Measurements from ENCODE around the gene PPL. TPM values are rescaled to one million over a fixed set of nuclear protein-coding genes. Genes with fewer than 3 reads are reported as not detected.

Gene PPL
- total and polyA plus RNA-seq, 2 of the 8 experiments (the other 6 are each of a cell fraction or from before 2014, with no cell fraction given): 11.3 to 29.5 TPM

DNA sequence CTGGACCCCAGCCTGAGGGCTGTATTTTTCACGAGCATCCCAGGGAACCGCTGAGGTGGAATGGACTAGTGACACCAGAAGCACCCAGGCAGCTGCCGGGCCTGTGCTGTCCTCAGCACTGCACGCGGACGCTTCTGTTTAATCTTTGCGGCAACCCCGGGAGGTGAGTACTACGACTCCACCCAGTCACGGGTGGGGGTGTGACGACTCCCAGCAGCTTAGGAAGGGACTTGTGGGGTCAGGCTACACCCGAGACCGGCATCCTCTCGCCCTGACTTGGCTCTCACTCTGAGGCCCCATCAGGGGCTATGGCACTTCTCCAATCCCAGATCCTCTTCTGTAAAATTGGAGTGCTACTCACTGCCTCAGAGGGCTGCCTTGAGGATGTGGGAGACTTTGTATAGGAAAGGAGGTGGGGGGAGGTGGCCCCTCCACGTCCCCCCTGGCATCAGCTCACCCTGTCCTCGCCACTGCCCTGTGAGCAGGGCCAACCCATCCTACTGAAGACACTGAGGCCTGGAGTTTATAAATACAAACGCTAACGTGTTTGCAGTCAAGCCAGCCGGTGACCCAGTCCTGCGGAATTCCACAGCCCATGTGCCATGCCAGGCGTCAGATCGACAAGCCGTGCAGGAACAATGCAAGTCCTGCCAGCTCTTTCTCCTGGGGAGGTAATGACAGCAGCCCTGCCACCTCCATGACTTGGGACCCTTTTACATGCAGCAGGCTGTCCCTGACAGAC, 44.4 kb downstream of the PPL start:
- Histone ChIP-seq H4K5ac (ENCODE audit: insufficient read length, low read depth, low read length) (no peak overlapping the region), H2BK120ac (replicated peaks; ENCODE audit: low read depth, low read length) (no peak overlapping the region), H3K14ac (ENCODE audit: insufficient read length) (no peak overlapping the region), H3K56ac (replicated peaks; ENCODE audit: insufficient read length, low read depth, low read length) (no peak overlapping the region), H2BK5ac (ENCODE audit: low read depth, low read length) (no peak overlapping the region), H2AK5ac (ENCODE audit: low read depth, low read length) (no peak overlapping the region), H3K79me1 (ENCODE audit: low read depth, low read length) (no peaks in the 10 kb centered on the region), H3K23me2 (ENCODE audit: low read depth, low read length) (no peaks in the 10 kb centered on the region), H4K8ac (ENCODE audit: extremely low read depth, insufficient read depth, low read length) (peak overlapping the region; percentile 46; the same call in 1 of the 2 replicates), H3K4me1 (replicated peaks in 1 of 4; ENCODE audit: control insufficient read depth in 3 of 4, insufficient read depth in 4 of 4, low read length in 3 of 4) (no peaks in the 10 kb centered on the region), H4K91ac (replicated peaks; ENCODE audit: insufficient read length, low read length) (no peak overlapping the region), H2AFZ (ENCODE audit: low read length) (no peak overlapping the region), H2BK12ac (ENCODE audit: low read depth, low read length) (no peak overlapping the region), H3K9ac (replicated peaks in 1 of 4; ENCODE audit: extremely low read depth in 1 of 4, low read depth in 3 of 4, low read length in 3 of 4) (no peak overlapping the region), H3K79me2 (ENCODE audit: control insufficient read depth in 1 of 2, insufficient read depth in 2 of 2, low read length in 2 of 2) (no peaks in the 10 kb centered on the region), H3K4me2 (ENCODE audit: insufficient read depth in 1 of 2, low read depth in 2 of 2, low read length in 2 of 2) (no peak overlapping the region), H2BK15ac (ENCODE audit: low read length) (no peak overlapping the region), H3K4me3 (ENCODE audit: extremely low read depth in 1 of 4, insufficient read depth in 2 of 4, low read depth in 3 of 4, low read length in 4 of 4) (no peak overlapping the region), H3K27ac (ENCODE audit: low read depth, low read length) (no peak overlapping the region), H2BK20ac (ENCODE audit: low read length) (no peak overlapping the region), H3K23ac (ENCODE audit: insufficient read length) (no peak overlapping the region), H3K9me3 (ENCODE audit: insufficient read depth in 2 of 2, low read depth in 1 of 2, low read length in 1 of 2) (no peaks in the 10 kb centered on the region), H3K18ac (ENCODE audit: extremely low read depth, low read length) (no peak overlapping the region), H3K27me3 (replicated peaks in 1 of 4; ENCODE audit: control insufficient read depth in 3 of 4, extremely low read depth in 1 of 4, insufficient read depth in 3 of 4, low read length in 3 of 4) (no peaks in the 10 kb centered on the region), H3K4ac (replicated peaks; ENCODE audit: insufficient read length, low read depth, low read length) (no peak overlapping the region), H3K36me3 (ENCODE audit: control insufficient read depth in 2 of 4, insufficient read depth in 4 of 4, low read length in 3 of 4) (peaks cover 2 to 35% (median 17%) of the 10 kb centered on the region in 4 experiments; a peak in 5 of 8 replicates), H4K20me1 (replicated peaks in 1 of 2; ENCODE audit: control insufficient read depth in 1 of 2, insufficient read depth in 2 of 2, low read length in 2 of 2) (peaks cover 0 to 3% of the 10 kb centered on the region in 2 experiments)
- CTCF ChIA-PET (ENCODE audit: partially characterized antibody): interaction anchor here (1.5 to 3.5 kb wide), 2 partner anchors 10 to 64 kb away, joined by 4 to 15 read pairs; no protein-coding TSS in a partner anchor
- POLR2A ChIA-PET (ENCODE audit: partially characterized antibody): interaction anchor here (0.7 to 2.3 kb wide), 5 partner anchors 8 to 154 kb away, joined by 3 to 10 read pairs (median 3); no protein-coding TSS in a partner anchor
- 90% methylated on average over 23 of the region's 23 CpGs; no CpG with 5 or more reads in 1 of the 2 experiments for WGBS, 2 experiments (ENCODE audit: extremely low coverage in 1 of 2, insufficient coverage in 1 of 2, insufficient read length in 1 of 2, insufficient replicate concordance in 2 of 2, low coverage in 1 of 2, low lambda C conversion rate in 2 of 2, missing lambda C conversion rate in 1 of 2)
- FAIRE-seq: no peak
- no peak for DNase-seq (ENCODE audit: low read depth in 1 of 2, low spot score in 2 of 2)
- TF ChIP-seq, protein P1, sequence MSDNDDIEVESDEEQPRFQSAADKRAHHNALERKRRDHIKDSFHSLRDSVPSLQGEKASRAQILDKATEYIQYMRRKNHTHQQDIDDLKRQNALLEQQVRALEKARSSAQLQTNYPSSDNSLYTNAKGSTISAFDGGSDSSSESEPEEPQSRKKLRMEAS (IDR thresholded peaks at IDR 0.05): no peak
- TF ChIP-seq RNF2 (IDR thresholded peaks at IDR 0.05; ENCODE audit: borderline replicate concordance, low read depth, low read length, missing control alignments, poor library complexity, severe bottlenecking) (no peak), SIN3A (conservative IDR thresholded peaks at IDR 0.05 in 1 of 2, IDR thresholded peaks at IDR 0.05 in 1 of 2; ENCODE audit: low read depth in 1 of 2, low read length in 2 of 2) (no peak), CEBPB (IDR thresholded peaks at IDR 0.05; ENCODE audit: low read depth, low read length) (no peak), HDAC2 (IDR thresholded peaks at IDR 0.05; ENCODE audit: borderline replicate concordance in 1 of 2, low read depth in 2 of 2, low read length in 2 of 2) (no peak), MAFK (IDR thresholded peaks at IDR 0.05; ENCODE audit: low read depth, low read length) (no peak), CBX5 (IDR thresholded peaks at IDR 0.05; ENCODE audit: low read depth, low read length) (no peak), JUN (IDR thresholded peaks at IDR 0.05; ENCODE audit: low read depth, low read length) (no peak), SP1 (IDR thresholded peaks at IDR 0.05; ENCODE audit: low read depth, low read length) (no peak), GTF2F1 (IDR thresholded peaks at IDR 0.05; ENCODE audit: borderline replicate concordance, low read depth, low read length) (no peak)
- TF ChIP-seq, protein P2, sequence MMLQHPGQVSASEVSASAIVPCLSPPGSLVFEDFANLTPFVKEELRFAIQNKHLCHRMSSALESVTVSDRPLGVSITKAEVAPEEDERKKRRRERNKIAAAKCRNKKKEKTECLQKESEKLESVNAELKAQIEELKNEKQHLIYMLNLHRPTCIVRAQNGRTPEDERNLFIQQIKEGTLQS (IDR thresholded peaks at IDR 0.05; ENCODE audit: insufficient read depth, low read depth, low read length): no peak

Data from H1 (cell line).